IPS DF 19.7 (cell line): Measurements from ENCODE around the gene PTPN6.

Experiments used
- DNase-seq: peaks from one replicate; pipeline ENCODE4 v3.0.0-alpha.2; 2013; ENCODE audit warnings: low read depth, low spot score

The PTPN6 gene

DNA sequence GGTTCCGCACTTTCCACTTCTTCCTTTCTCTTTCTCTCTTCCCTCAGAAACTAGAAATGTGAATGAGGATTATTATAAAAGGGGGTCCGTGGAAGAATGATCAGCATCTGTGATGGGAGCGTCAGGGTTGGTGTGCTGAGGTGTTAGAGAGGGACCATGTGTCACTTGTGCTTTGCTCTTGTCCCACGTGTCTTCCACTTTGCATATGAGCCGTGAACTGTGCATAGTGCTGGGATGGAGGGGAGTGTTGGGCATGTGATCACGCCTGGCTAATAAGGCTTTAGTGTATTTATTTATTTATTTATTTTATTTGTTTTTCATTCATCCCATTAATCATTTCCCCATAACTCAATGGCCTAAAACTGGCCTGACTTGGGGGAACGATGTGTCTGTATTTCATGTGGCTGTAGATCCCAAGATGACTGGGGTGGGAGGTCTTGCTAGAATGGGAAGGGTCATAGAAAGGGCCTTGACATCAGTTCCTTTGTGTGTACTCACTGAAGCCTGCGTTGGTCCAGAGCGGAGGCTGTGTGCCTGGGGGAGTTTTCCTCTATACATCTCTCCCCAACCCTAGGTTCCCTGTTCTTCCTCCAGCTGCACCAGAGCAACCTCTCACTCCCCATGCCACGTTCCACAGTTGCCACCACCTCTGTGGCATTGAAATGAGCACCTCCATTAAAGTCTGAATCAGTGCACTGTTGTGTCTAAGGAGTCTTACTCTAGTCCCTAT, 28.0 kb upstream of the PTPN6 start:
- DNase-seq = no peak

GRCh38 chr12:6923851-6924250, 27.3 kb upstream of the PTPN6 start:
- DNase-seq = no peak

DNA sequence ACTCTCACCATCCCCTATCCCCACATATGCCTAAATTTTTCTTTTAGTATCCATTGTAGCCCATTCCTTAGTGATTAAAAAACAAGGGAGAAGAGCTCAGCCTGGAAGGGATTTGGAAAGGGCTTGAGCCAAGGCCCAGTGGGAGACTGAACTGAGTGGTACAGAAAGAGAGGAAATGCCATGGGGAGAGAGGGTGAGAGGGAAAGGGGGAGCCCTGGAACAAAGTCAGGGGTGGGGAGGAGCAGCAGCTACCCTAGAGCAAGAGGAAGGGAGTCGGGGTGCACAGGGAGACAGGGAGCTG, 26.0 kb upstream of the PTPN6 start:
- DNase-seq = no peak

GRCh38 chr12:6925540-6926279, 25.4 kb upstream of the PTPN6 start:
- DNase-seq = no peak

DNA sequence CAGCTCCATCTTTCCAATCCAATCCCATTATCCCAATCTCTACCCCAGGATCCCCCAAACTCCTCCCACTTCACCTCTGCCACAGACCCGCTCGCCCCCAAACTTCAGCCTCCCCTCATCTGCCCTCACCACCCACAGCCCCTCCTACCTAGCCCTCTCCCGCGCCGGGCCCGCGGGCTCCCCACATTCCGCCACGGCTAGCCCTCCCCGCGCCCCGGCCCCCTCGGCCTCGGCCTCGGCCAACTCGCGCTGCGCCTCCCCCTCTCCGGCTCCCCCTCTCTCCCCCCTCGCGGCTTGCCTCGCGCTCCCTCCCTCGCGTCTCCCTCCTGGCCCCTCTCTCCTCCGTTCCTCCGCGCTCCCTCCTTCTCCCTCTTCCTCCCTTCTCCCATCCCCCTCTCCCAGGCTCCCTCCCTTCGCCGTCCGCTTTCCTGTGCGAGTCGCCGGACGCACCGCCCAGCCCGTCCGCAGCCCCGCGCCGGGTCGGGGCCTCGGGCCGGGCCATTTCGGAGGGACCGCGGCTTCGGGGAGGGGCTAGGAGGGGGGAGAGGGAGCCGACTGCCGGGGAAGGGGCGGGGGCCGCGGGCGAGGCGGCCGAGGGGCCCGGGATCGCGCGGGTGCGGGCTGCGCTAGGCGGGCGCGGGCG, 23.7 kb upstream of the PTPN6 start, which contains the start of gene ATN1:
TSS of gene ATN1 (plus strand) at position 581 of the 643 bp plus-strand sequence. CDS start 6,043 bp downstream, outside the sequence.
- no peak for DNase-seq

- DNase-seq = no peak
Measured at GRCh38 chr12:6928022-6928702, 23.0 kb upstream of the PTPN6 start.

GRCh38 chr12:6928703-6929407, 22.3 kb upstream of the PTPN6 start:
- no peak for DNase-seq

- DNase-seq = no peak
Measured at GRCh38 chr12:6929466-6930452, 21.4 kb upstream of the PTPN6 start.

GRCh38 chr12:6932766-6933165, 18.4 kb upstream of the PTPN6 start:
- no peak for DNase-seq

- no peak for DNase-seq
Measured at GRCh38 chr12:6934110-6934509, 17.0 kb upstream of the PTPN6 start.

- DNase-seq = no peak
Measured at GRCh38 chr12:6935371-6936193, 15.6 kb upstream of the PTPN6 start.

- no peak for DNase-seq
Measured at GRCh38 chr12:6936194-6936635, 14.9 kb upstream of the PTPN6 start.

GRCh38 chr12:6936636-6937480, 14.3 kb upstream of the PTPN6 start:
- DNase-seq = no peak

GRCh38 chr12:6937481-6938352, 13.4 kb upstream of the PTPN6 start:
- DNase-seq = no peak

DNA sequence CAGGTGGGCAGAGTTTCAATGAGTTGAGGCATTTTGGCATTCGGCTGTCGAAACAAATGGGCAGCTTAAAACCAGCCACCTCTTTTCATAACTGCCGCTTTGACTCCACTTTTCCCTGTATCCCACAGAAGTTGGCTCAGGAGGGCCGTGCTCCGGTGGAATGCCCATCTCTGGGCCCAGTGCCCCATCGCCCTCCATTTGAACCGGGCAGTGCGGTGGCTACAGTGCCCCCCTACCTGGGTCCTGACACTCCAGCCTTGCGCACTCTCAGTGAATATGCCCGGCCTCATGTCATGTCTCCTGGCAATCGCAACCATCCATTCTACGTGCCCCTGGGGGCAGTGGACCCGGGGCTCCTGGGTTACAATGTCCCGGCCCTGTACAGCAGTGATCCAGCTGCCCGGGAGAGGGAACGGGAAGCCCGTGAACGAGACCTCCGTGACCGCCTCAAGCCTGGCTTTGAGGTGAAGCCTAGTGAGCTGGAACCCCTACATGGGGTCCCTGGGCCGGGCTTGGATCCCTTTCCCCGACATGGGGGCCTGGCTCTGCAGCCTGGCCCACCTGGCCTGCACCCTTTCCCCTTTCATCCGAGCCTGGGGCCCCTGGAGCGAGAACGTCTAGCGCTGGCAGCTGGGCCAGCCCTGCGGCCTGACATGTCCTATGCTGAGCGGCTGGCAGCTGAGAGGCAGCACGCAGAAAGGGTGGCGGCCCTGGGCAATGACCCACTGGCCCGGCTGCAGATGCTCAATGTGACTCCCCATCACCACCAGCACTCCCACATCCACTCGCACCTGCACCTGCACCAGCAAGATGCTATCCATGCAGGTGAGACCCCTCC, 12.6 kb upstream of the PTPN6 start:
- DNase-seq = no peak

DNA sequence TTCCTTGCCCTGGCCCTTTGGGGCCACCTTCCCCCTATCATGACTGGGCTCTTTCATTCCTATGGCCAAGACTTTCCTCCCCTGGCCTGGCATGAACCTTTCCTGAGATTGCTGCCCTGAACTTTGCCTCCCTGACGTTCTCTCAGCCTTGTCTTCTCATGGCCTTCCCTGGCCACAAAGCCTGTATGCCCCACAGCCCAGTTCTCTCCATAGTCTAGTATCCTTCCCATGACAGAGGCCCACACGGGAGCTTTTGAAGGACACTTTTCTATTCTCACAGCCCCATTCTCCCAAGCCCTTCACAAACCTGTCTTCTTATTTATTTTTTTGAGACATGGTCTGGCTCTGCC, 12.0 kb upstream of the PTPN6 start:
- no peak for DNase-seq

DNA sequence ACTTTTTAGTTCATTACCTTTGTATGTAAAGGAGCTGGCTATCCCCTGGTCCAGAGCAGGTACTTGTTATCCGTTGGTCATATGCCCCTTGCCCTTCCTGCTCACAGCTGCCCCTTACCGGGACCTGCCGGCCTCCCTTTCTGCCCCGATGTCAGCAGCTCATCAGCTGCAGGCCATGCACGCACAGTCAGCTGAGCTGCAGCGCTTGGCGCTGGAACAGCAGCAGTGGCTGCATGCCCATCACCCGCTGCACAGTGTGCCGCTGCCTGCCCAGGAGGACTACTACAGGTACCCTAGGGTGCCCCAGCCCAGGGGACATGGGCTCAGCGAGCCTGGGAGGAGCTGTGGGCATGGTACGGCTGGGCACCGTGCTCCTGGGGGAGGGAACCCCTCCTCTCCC, 9.9 kb upstream of the PTPN6 start:
- DNase-seq = no peak
